Measurements from ENCODE around the gene NMNAT3. TPM values are rescaled to one million over a fixed set of nuclear protein-coding genes. Genes with fewer than 3 reads are reported as not detected.

NMNAT3 gene
- total RNA-seq, 2 donors from 2014 or later = 1.2 to 1.6 TPM

DNA sequence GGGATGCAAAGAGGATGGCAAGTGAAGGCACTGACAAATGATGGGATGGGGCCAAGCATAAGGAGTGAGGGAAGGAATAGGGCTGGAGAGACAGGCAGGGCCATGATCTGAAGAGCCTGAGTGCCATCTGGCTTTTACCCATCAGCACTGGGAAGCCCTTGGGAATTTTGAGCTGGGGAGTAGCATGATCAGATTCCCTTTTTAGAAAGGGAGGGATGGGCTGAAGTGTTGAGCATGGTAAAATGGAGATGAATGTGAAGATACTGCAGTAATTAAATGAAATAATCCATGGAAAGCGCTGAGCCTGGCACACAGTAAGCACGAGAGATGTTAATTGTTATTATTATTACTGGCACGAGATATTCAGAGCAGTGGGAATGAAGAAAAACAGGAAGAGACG is 148.1 kb downstream of the NMNAT3 start:
- H3K4me1 ChIP-seq (ENCODE audit: control insufficient read depth, insufficient read depth, low read length) = peaks cover 6% of the 10 kb centered on the region
- H3K9me3 ChIP-seq (ENCODE audit: control insufficient read depth, low read length) = no peaks in the 10 kb centered on the region
- H3K27me3 Mint-ChIP-seq (ENCODE audit: insufficient read depth) = peaks cover 2% of the 10 kb centered on the region
- no peak overlapping the region for H3K27ac ChIP-seq (ENCODE audit: low read depth, low read length)
- H3K4me3 Mint-ChIP-seq = no peak overlapping the region
- peaks cover 6% of the 10 kb centered on the region for H3K36me3 ChIP-seq (ENCODE audit: control insufficient read depth, insufficient read depth, low read length)
- peaks cover 21% of the 10 kb centered on the region for H3K4me1 Mint-ChIP-seq
- no peak overlapping the region for H3K9ac ChIP-seq (ENCODE audit: extremely low read depth, low read length, poor library complexity, severe bottlenecking)
- no peak for DNase-seq
- H3K27me3 ChIP-seq (ENCODE audit: control insufficient read depth, insufficient read depth, low read length, poor library complexity, severe bottlenecking) = no peaks in the 10 kb centered on the region
- H3K36me3 Mint-ChIP-seq (ENCODE audit: low read depth) = peaks cover 7% of the 10 kb centered on the region
- H3K27ac Mint-ChIP-seq = no peak overlapping the region
- TF ChIP-seq CTCF (conservative IDR thresholded peaks at IDR 0.05) = no peak
- 93 to 100% methylated on average over 4 of the region's 4 CpGs for WGBS, 2 experiments (ENCODE audit: insufficient coverage in 1 of 2, insufficient read length in 1 of 2)
- H3K4me3 ChIP-seq (ENCODE audit: low read length) = no peak overlapping the region
- no peaks in the 10 kb centered on the region for H3K9me3 Mint-ChIP-seq

GRCh38 chr3:139528924-139529323 is 148.8 kb downstream of the NMNAT3 start:
- no peaks in the 10 kb centered on the region for H3K9me3 ChIP-seq (ENCODE audit: control insufficient read depth, low read length)
- H3K36me3 ChIP-seq (ENCODE audit: control insufficient read depth, insufficient read depth, low read length) = peaks cover 6% of the 10 kb centered on the region
- no peak for DNase-seq
- no peak overlapping the region for H3K27ac ChIP-seq (ENCODE audit: low read depth, low read length)
- no peak overlapping the region for H3K4me3 Mint-ChIP-seq
- TF ChIP-seq CTCF (conservative IDR thresholded peaks at IDR 0.05) = no peak
- no peak overlapping the region for H3K4me3 ChIP-seq (ENCODE audit: low read length)
- H3K4me1 ChIP-seq (ENCODE audit: control insufficient read depth, insufficient read depth, low read length) = peaks cover 8% of the 10 kb centered on the region
- peaks cover 2% of the 10 kb centered on the region for H3K27me3 Mint-ChIP-seq (ENCODE audit: insufficient read depth)
- peaks cover 26% of the 10 kb centered on the region for H3K4me1 Mint-ChIP-seq
- H3K27ac Mint-ChIP-seq = no peak overlapping the region
- WGBS, 2 experiments (ENCODE audit: insufficient coverage in 1 of 2, insufficient read length in 1 of 2) = 94 to 100% methylated on average over 2 to 3 of the region's 3 CpGs
- no peaks in the 10 kb centered on the region for H3K9me3 Mint-ChIP-seq
- no peaks in the 10 kb centered on the region for H3K27me3 ChIP-seq (ENCODE audit: control insufficient read depth, insufficient read depth, low read length, poor library complexity, severe bottlenecking)
- no peak overlapping the region for H3K9ac ChIP-seq (ENCODE audit: extremely low read depth, low read length, poor library complexity, severe bottlenecking)
- peaks cover 7% of the 10 kb centered on the region for H3K36me3 Mint-ChIP-seq (ENCODE audit: low read depth)

DNA sequence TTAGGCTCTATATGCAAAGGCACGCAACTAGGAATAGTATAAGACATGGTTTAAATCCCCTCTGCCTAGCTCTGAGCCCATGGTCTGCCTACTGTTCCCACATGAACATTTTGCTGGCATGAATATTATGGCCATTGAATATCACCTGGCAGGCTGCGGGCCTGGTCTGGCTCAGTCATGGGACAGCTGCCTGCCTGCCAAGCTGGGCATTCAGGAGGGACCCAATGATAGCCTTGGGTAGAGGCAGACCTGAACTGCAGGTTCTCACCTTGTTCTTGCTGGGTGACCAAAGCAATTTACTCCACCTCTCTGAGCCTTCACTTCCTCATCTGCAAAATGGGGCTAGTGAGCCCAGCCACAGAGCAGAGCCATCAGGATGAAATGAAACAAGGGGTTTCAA is 149.5 kb downstream of the NMNAT3 start:
- 97 to 100% methylated on average over 2 of the region's 2 CpGs for WGBS, 2 experiments (ENCODE audit: insufficient coverage in 1 of 2, insufficient read length in 1 of 2)
- Histone ChIP-seq H3K27ac (ENCODE audit: low read depth, low read length) (no peak overlapping the region), H3K9ac (ENCODE audit: extremely low read depth, low read length, poor library complexity, severe bottlenecking) (no peak overlapping the region), H3K36me3 (ENCODE audit: control insufficient read depth, insufficient read depth, low read length) (peaks cover 6% of the 10 kb centered on the region), H3K4me3 (ENCODE audit: low read length) (no peak overlapping the region), H3K4me1 (ENCODE audit: control insufficient read depth, insufficient read depth, low read length) (peaks cover 10% of the 10 kb centered on the region), H3K9me3 (ENCODE audit: control insufficient read depth, low read length) (no peaks in the 10 kb centered on the region), H3K27me3 (ENCODE audit: control insufficient read depth, insufficient read depth, low read length, poor library complexity, severe bottlenecking) (no peaks in the 10 kb centered on the region)
- Mint-ChIP-seq H3K9me3 (no peaks in the 10 kb centered on the region), H3K27ac (no peak overlapping the region), H3K4me3 (no peak overlapping the region), H3K27me3 (ENCODE audit: insufficient read depth) (peaks cover 2% of the 10 kb centered on the region), H3K36me3 (ENCODE audit: low read depth) (peaks cover 7% of the 10 kb centered on the region), H3K4me1 (peaks cover 32% of the 10 kb centered on the region)
- TF ChIP-seq CTCF (conservative IDR thresholded peaks at IDR 0.05) = no peak
- no peak for DNase-seq
